DMS114 treated with DMSO at 0.1 percent for 48 hours (cell line): ENCODE results near the gene PIEZO1.

Source experiments
- DNase-seq: peaks from one replicate; lab custom pipeline; 2025; ENCODE audit not compliant: unreplicated experiment; lab: John Stamatoyannopoulos, UW

Gene PIEZO1

GRCh38 chr16:88721815-88722755 lies 62.9 kb downstream of the PIEZO1 start:
- no peak for DNase-seq

- no peak for DNase-seq
Observed at GRCh38 chr16:88721236-88721635, 63.8 kb downstream of the PIEZO1 start.

- DNase-seq: no peak
Observed at GRCh38 chr16:88720396-88720970, 64.5 kb downstream of the PIEZO1 start.

- DNase-seq: no peak
Observed at GRCh38 chr16:88719933-88720296, 65.1 kb downstream of the PIEZO1 start.

- DNase-seq: no peak
Observed at GRCh38 chr16:88719267-88719932, 65.6 kb downstream of the PIEZO1 start.

GRCh38 chr16:88718178-88718577 lies 66.8 kb downstream of the PIEZO1 start:
- DNase-seq: no peak

GRCh38 chr16:88716601-88717001 lies 68.4 kb downstream of the PIEZO1 start:
- no peak for DNase-seq

- DNase-seq: no peak
Observed at GRCh38 chr16:88716201-88716600, 68.8 kb downstream of the PIEZO1 start.

- no peak for DNase-seq
Observed at GRCh38 chr16:88715312-88716190, 69.5 kb downstream of the PIEZO1 start.

GRCh38 chr16:88714420-88715302 lies 70.4 kb downstream of the PIEZO1 start:
- DNase-seq: no peak

GRCh38 chr16:88713568-88714419 lies 71.2 kb downstream of the PIEZO1 start:
- no peak for DNase-seq

GRCh38 chr16:88713054-88713453 lies 72.0 kb downstream of the PIEZO1 start:
- DNase-seq: no peak

GRCh38 chr16:88712362-88712979 lies 72.5 kb downstream of the PIEZO1 start:
- no peak for DNase-seq

- no peak for DNase-seq
Observed at GRCh38 chr16:88711750-88712340, 73.2 kb downstream of the PIEZO1 start.

GRCh38 chr16:88710556-88710955 lies 74.5 kb downstream of the PIEZO1 start:
- no peak for DNase-seq

GRCh38 chr16:88706965-88707826 lies 77.8 kb downstream of the PIEZO1 start:
- DNase-seq: no peak

GRCh38 chr16:88706229-88706964 lies 78.6 kb downstream of the PIEZO1 start, which contains the start of the genes CTU2 and RNF166:
TSS of gene CTU2 (plus strand) at chr16:88706503. CDS start at chr16:88706531, 28 bp downstream.
TSS of gene RNF166 (minus strand) at chr16:88706408. CDS start at chr16:88706325, 83 bp downstream.
- peak; percentile 66 for DNase-seq
